Measurements from ENCODE around the gene RFTN1.

The RFTN1 gene

DNA sequence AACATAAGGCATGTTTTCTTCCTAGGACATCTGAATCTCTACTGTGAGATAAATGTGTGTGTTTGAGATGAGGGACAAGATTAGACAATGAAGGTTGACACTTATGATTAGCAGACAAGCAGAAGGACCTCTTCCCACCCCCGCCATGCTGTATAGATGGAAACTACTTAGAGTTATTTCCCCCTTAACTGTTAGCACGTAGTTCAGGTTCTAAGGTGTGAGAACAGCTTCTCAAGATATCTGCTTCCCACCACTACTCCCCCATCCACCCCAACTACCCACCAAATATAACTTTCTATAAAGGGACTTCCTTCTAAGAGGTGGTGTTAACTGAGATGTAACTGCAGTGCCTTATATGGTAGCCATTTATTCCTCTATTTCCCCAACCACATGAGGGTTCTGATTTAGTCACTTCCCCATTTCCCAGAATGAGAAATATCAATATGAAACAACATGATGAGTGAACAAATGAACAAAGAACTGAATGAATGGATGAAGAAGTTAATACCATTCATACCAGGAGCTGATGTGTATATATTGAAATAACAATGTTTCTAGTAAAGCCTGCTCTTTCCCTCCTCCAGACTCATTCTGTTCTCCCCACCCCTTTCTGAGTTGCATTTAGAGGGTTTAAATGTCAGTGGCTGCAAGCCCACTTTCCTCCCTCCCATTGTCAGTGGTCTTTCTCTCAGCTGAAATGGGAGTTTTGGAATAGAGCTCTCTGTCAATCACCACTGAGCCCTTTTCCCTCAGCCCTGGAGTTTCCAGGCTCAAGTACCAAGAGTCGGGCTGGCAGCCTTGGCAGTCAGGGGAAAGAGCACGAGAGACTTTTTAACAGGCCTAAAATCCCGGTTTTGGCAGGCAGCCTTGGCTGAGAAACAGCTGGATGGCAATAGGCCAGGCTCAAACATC lies 7.7 kb upstream of the RFTN1 start:
- no peak for DNase-seq (ENCODE audit: low read depth)
- H3K4me3 ChIP-seq (ENCODE audit: control insufficient read depth, low read depth, low read length): no peak overlapping the region
- TF ChIP-seq, protein P1, sequence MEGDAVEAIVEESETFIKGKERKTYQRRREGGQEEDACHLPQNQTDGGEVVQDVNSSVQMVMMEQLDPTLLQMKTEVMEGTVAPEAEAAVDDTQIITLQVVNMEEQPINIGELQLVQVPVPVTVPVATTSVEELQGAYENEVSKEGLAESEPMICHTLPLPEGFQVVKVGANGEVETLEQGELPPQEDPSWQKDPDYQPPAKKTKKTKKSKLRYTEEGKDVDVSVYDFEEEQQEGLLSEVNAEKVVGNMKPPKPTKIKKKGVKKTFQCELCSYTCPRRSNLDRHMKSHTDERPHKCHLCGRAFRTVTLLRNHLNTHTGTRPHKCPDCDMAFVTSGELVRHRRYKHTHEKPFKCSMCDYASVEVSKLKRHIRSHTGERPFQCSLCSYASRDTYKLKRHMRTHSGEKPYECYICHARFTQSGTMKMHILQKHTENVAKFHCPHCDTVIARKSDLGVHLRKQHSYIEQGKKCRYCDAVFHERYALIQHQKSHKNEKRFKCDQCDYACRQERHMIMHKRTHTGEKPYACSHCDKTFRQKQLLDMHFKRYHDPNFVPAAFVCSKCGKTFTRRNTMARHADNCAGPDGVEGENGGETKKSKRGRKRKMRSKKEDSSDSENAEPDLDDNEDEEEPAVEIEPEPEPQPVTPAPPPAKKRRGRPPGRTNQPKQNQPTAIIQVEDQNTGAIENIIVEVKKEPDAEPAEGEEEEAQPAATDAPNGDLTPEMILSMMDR (IDR thresholded peaks at IDR 0.05; ENCODE audit: control insufficient read depth, insufficient read depth, low read depth, low read length, missing control alignments): no peak

DNA sequence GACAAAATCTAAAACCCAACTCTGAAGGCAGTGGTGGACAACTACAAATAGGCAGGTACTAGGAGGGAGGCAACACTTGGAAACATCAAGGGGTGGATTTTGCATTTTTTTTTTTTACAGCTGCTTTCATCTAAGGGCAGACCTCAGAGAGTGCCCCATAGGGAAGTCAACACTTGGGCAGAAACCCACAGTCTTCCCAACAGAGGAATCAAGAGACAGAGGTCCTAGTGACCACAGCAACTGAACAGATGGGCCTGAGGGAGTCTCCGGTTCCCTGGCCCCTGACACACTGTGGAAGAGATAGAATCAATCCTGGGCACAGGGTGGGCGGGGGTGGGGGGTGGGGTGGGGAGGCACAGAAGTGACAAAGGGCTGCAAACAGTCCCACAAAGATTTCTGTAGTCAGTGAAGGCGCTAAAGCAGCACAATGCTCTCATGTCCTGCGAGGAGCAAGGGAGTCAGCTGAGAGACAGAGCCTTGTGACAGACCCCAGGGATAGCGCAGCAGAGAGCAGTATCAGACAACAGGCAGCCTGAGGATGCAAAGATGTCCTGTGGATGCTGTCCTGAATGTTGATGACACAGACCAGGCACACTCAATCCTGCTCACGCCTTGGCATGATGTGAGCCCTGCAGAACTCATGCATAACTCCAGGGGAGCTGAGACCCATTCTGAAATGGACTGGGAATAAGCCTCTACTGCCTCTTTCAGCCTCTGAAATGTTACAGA lies 6.9 kb upstream of the RFTN1 start:
- H3K4me3 ChIP-seq (ENCODE audit: control insufficient read depth, low read depth, low read length): no peak overlapping the region
- DNase-seq (ENCODE audit: low read depth): no peak
- TF ChIP-seq, protein P1 (IDR thresholded peaks at IDR 0.05; ENCODE audit: control insufficient read depth, insufficient read depth, low read depth, low read length, missing control alignments): no peak

DNA sequence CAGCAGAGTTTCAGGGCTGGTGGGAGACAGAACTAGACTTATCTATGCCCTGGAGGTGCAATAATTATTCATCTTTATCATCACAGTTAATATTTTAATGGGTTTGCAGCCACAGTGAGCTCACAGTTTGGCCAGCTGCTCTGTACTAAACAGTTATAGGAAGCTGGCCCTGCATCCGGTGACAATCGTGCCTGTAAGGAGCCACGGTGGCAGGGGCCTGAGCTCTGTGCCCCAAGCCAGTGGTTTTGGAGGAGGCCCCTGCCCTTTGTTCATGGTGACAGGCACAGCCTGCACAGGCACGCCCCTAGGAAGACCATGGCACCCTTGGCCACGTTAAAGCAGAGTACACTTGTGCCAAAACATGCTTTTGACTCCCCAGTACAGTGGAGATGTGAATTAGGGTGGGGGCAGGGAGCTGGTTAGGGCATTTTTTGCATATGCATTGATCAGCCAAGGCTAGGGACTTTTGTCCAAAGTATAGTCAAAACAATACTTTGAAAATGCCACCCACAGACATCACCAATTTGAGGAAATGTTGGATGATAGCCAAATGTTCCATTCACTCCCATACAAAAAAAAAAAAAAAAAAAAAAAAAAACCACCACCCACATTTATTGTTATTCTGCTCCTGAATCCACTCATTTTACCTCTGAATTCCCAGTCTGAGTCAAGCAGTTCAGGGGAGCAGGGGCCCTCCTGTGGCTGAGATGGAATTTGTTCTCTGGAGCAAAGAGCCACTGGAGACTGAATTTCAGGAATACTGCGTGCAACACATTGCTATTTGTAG lies 3.4 kb upstream of the RFTN1 start:
- no peak for DNase-seq (ENCODE audit: low read depth)

DNA sequence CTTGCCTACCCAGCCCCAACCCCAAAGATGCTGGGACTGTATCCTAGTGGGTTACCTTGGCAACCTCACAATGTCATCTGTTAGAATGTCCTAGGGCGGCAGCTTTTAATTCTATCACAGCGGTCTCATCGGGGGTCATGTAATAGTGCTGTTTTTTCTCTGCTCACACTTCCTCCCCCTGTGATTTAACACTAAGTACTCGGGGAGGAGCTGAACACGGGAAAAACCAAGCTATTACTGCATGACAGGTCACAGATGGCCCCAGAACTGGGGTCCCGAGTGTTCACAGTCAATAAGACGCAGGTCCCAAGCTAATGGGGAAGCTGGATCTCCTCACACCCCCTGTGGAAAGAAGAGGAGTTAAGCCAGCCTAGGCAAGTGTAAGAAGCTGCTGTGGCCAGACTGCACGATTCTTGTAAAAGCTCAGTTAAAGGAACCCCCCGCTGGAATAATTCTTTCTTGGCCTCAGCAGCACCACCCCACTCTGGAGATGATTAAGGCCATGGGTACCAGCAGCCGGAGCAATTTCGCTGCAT lies 2.5 kb upstream of the RFTN1 start:
- TF ChIP-seq, protein P1 (IDR thresholded peaks at IDR 0.05; ENCODE audit: control insufficient read depth, insufficient read depth, low read depth, low read length, missing control alignments): no peak
- no peak for DNase-seq (ENCODE audit: low read depth)
- no peak overlapping the region for H3K4me3 ChIP-seq (ENCODE audit: control insufficient read depth, low read depth, low read length)

More for the DNA sequence above, 3.4 kb upstream of the RFTN1 start:
- H3K4me3 ChIP-seq (ENCODE audit: control insufficient read depth, low read depth, low read length): no peak overlapping the region
- TF ChIP-seq, protein P1 (IDR thresholded peaks at IDR 0.05; ENCODE audit: control insufficient read depth, insufficient read depth, low read depth, low read length, missing control alignments): peak; percentile 78

DNA sequence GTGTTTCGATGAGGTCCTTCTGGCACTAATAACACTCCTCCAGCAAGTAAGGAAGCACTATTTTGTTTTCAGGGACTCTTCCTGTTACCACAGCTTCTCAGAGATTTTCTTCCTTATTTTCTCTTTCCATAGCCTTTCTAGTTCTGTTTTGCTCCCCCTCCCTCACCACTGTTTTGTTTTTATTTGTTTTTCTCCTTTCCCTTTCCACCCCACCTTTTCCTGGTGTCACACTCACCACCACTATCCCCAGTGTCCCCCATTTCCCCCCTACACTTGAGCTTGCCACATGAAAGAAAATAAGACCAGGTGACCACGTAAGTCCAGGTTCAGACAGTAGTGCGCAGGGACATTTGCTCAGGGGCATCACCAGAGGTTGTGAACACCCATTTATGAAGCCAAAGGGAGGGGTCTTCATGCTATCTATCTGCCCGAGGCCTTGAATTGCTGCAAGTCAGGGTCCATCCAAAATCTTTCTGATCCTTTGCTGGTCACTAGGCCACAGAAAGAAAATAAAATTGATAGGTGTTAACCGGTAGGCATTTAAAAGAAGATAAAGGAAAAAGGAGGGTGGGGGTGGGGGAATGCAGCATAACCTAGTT lies 1.4 kb upstream of the RFTN1 start:
- no peak for DNase-seq (ENCODE audit: low read depth)
- TF ChIP-seq, protein P1 (IDR thresholded peaks at IDR 0.05; ENCODE audit: control insufficient read depth, insufficient read depth, low read depth, low read length, missing control alignments): no peak
- no peak overlapping the region for H3K4me3 ChIP-seq (ENCODE audit: control insufficient read depth, low read depth, low read length)

All from AG09309 (cell line).